Measurements from ENCODE around the gene CD300C.
"Not testable (repeated sequence)": the region's sequence is repeated elsewhere in the genome, so short reads cannot be mapped to it uniquely, and the experiment has no call there.

CD300C gene

DNA sequence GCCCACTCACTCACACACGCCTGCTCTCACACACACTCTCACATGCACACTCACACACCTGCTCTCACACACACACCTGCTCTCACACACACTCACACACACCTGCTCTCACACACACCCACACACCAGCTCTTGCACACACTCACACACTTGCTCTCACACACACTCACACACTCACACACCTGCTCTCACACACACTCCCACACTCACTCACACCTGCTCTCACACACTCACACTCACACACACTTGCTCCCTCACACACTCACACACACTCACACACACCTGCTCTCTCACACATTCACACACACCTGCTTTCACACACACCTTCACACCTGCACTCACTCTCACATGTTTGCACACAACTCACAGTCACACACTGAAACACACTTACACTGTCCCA is 17.4 kb upstream of the CD300C start:
- DNase-seq (ENCODE audit: low read depth in 2 of 2): no peak

DNA sequence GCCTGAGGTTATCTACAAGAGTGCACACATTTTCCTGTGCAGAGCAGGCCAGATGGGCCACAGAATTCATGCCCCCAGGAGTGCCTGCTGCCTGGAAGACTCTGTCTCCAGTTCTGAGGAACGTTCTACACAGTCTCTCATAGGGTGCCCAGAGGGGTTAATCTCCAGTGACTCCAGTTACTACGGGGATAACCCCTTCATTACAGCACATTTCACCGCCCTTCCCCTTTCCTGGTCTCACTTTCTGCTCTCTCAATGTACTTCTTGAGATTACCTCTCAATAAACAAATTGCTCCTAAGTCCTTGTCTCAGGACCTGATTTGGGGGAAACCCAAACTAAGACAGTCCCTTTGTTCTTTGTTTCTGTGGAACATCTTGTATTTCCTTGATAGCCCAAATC is 15.7 kb upstream of the CD300C start:
- no peak for DNase-seq (ENCODE audit: low read depth in 2 of 2)

DNA sequence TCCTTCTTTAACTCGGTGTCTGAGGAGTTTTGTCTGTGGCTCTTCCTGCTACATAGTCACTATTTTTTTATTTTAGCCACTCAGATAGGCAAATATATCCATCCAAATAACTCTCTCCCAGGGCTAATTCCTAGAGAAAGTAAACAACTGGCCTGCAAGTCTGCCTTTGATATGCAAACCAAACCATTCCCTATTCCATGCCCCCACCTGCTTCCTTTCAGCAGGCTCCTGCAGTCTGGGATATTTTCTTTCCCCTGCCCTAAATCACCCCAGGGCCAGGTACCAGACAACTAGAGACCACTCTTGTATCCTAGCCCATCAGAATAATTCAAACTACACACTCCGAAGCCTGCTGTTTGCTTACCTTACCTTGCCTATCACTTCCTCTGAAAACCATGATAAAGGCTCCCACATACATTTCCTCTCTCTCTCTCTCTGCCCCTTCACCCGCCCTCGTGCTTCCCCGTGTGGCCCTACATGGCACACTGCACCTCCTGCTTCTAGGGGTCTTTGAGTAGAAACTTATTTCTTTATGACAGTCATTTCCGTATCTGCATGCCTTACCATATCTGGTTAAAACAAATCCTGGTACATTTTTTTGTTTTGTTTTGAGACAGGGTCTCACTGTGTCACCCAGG is 13.1 kb upstream of the CD300C start:
- DNase-seq (ENCODE audit: low read depth in 2 of 2): no peak

DNA sequence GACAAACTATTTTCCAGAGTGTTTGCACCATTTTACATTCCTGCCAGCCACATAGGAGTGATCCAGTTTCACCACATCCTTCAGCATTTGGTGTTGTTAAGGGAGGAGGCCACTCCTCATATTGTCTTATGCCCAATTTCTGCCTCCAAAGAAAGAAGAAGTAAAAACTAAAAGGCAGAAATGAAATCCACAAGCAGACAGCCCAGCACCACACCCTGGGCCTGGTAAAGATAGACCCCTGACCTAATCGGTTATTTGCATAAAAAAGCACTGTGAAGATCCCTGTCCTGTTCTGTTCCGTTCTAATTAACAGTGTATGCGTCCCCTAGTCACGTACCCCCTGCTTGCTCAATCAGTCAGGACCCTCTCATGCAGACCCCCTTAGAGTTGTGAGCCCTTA is 12.5 kb upstream of the CD300C start:
- not testable (repeated sequence) for DNase-seq (ENCODE audit: low read depth in 2 of 2)

DNA sequence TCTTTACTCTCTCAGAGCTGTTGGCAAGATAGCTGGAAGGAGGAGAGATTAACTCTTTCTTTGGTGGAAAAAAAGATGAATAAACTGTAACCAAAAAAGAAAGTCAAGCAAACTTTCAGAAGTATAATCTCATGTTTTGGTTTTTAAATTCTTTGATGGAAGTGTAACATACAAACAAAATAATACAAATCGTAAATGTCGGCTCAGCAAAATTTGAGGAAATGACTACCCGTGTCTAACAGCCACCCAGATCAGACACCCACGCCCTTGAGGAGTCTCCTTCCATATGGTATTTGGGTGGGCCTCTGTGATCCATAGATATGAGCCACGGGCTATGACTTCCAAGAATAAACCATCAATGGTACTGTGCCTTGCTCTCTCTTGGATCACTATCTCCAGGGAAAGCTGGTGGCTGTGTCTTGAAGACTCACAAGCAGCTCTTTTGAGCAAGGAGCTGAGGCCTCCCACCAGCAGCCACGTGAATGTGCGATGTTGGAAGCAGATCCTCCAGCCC is 9.6 kb upstream of the CD300C start:
- no peak for DNase-seq (ENCODE audit: low read depth in 2 of 2)

DNA sequence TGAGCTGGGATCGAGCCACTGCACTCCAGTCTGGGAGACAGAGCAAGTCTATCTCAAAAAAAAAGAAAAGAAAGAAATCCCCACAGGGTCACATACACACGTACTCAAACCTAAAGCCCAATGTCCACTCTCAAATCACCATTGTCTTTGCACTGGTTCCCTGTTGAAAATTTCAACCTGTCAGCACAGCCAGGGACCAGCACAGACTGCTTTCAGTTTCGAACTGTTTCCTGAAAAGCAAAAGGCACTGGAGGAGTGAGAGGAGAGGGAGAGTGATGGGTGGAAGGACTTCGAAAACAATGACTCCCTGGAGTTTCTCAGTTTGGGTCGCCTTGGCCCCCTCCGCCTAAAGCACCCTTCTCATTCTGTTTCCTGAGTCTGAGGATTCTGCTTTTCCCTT is 9.0 kb upstream of the CD300C start:
- no peak for DNase-seq (ENCODE audit: low read depth in 2 of 2)

DNA sequence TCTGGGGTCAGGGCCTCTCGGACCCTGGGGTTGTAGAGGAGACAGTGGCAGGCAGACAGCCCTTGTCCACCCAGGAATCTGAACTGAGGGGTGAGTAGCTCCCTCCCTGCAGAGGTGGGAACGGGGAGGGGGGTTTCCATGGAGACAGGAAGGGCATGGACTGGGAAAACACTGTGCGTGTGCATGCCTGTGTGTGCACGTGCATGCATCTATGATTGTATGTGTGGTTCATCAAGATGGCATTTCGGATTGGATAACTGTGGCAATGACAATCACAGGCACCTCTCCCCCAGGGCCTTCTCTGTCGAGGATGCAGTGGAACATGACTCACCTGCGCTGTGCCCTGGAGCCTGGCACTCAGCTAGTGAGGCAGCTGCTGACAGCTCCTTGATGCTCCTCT is 6.1 kb upstream of the CD300C start:
- DNase-seq (ENCODE audit: low read depth in 2 of 2): no peak

DNA sequence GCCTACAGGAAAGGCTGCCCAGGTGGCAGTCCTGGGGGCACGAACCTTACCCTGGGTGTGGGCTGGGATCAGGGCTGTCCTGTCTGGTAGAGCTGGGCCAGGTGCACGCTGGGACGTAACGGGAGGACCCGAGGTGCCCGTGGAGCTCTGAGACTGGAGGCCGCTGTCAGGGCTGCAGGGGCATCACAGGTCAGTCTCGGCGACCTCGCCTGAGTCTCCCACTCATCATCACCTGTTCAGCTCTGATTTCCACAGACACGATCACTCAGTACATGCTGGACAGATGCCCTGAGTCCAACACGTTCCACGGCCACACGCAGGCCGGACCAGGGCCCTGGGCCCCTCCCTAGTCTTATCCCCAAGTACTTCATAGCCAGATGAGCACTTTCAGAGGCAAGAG is 4.7 kb upstream of the CD300C start:
- DNase-seq (ENCODE audit: low read depth in 2 of 2): no peak

DNA sequence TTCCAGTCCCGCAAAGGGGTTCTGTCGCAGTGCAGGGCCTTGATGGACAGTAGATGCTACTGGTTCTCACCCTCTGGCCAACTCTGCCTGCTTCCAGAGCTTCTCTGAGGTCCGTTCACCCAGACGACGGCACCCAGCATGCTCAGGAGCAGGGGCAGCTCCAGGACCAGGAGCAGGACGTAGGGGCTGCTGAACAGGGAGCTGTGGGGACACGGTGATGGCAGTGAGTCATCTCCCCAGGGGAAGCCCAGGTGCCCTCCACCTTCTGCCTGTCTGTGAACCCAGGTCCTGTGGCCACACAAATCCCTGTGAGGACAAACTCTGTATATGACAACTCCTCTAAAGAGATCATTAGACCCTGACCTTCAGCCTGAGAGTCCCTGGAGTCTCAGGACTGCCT is 3.4 kb upstream of the CD300C start:
- no peak for DNase-seq (ENCODE audit: low read depth in 2 of 2)

DNA sequence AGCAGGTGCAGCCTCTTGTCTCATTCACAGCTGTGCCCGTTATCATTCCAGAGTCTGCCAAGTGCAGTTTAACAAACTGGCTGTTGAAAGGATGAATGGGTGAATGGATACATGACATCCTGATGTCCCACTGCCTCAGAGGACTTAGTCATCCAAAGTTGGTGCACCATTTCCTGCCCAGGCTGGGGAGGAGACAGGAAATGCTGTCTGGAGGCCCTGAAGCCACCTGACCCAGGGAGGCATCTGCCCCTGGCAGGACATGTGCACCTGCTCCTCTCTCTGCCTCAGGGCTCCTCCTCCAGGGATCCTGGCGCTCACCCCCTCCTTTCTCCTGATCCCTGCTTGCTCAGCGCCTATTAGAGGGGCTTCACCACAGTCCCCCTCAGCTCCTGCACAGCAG is 1.8 kb upstream of the CD300C start:
- DNase-seq (ENCODE audit: low read depth in 2 of 2): no peak

DNA sequence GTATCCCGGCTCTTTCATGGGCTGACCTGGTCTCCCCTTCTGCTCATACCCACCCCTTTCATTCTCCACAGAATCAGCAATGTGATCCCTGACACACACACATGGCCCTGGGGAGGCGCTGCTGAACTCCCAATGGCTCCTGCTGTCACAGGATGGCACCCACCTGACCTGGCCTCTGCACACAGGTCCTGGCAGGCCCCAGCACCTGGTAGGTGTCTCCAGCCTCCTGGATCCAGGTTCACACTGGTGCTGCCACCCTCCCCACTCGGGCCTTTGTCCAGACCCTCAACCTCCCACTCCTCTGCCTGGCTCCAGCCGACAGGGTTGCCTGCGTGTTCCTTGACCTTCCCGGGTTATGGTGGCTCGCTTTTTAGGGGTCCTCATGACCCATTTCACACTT is 1.3 kb upstream of the CD300C start:
- DNase-seq (ENCODE audit: low read depth in 2 of 2): no peak

DNA sequence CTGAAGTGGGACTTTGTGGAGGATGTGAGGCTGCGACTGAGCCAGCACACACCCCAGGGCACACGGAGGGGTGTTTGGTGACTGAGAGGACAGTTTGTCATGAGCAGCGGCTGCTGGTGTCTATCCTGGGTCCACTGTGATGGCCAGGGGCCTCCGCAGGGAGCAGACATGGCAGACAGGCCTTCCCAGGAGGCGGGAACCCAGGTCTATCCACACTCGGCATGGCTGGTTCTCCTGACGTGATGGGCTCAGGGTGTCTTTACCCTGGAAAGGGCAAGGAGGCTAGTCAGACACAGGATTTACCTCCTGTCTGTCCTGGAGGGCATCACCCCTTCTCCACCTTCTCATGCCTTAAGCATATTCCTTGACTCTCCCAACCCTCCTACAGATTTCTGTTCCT is 671 bp upstream of the CD300C start:
- DNase-seq (ENCODE audit: low read depth in 2 of 2): no peak

DNA sequence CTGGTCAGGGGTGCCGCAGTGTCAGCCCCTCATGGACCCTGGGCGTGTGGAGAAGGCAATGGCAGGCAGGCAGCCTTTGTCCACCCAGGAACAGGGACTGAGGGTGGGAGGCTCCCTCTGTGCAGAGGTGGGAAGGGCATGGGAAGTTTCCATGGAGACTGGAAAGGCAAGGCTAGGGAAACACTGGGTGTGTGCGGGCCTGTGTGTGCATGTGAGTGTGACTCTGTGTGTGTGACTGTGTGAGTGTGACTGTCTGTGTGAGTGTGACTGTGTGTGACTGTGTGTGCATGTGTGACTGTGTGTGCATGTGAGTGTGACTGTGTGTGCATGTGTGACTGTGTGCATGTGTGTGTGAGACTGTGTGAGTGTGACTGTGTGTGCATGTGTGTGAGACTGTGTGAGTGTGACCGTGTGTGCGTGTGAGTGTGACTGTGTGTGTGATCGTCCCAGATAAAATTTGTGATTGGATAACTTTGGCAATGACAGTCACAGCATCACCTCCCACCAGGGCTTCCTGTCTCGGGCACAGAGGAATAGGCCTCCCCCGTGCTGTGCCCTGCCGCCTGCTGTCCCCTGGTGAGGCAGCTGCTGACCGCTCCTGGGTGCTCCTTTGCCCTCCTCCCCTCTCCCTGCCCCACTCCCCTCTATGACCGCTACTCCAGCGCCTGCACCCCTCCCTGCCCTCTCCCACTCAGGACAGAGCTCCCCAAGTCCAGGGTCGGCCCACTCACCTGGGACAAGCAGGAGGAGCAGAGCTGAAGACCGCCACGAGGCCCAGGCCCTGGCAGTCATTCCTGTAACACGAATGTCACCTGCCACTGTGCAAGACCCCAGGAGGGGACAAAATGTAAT is 698 bp downstream of the CD300C start:
- DNase-seq (ENCODE audit: low read depth in 2 of 2): no peak

DNA sequence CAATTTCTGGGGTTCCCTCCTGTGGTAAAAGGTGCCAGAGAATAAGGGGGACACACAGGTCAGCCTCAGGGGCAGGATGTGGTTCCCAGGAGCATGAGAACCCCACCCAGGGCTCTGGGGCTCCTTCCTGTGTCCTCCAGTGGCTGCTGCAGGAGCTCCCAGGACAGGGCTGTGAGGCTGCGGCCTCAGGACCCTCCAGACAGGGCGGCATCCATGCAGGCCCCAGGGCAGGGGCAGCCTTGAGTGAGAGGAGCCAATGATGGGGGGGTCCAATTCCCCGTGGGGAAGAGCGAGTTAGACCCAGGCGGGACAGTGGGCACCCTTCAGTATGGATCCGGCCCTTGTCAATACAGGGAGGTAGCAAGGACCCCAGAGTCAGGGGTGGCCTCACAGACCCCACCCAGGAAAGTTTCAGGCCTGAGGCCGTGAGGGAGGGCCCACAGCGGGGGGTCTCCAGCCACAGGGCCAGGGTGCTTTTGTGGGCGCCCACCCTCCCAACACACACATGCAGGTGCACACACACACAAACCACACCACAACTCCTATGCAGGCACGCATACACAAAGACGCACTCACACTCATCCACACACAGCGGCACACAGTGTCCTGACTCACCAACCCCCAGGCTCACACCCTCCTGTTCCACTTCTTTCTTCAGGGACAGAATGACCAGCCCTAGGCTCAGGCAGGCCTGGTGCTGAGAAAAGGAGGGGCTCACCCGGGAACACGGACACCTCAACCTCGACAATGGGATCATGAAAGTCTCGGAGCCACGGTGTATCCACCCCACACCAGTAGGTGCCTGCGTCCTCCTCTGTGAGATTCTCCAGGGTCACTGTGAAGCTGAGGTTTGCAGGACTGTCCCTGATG is 1.8 kb downstream of the CD300C start:
- no peak for DNase-seq (ENCODE audit: low read depth in 2 of 2)

DNA sequence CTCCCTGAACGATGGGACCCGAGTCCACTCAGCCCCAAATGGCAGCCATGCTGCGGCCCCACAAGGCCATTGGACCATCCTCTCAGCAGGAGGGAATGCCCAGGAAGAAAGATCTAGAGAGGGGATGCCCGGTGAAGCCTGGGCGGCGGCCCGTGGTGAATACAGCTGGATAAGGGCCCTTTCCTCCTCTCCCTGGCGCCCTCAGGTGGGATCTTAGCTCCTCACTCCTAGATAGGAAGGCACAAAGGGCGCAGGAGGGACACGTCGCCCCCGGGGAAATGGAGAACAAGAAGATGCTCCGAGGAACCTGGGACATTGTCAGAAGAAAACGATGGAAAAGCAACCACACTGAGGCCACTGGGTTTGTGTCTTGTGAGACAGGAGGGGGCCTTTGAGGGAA is 2.5 kb downstream of the CD300C start:
- no peak for DNase-seq (ENCODE audit: low read depth in 2 of 2)

DNA sequence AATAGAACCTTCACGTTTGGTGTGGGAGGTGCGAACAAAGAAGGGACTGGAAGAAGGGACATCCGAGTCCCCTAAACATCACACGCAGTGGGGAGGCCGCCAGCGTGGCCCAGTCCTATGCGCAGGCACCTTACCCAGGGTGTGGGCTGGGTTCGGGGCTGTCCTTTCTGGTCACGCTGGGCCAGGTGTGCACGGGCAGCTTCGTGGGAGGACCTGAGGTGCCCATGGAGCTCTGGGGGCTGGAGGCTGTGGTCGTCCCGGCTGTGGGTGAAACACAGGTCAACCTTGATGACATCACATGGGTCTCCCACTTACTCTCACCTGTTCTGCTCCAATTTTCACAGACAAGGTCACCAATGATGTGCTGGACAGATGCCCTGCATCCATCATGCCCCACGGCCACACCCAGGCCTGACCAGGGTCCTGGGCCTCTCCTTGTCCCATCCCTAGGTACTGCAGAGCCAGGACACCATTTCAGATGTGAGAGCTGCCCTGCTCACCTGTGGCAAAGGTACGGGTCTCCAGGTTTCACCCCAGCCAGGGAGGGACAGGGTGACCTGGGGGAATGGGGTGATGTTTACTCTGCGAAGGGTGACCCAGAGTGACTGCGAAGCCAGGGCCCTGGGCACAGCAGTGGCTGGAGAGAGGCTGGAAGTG is 3.1 kb downstream of the CD300C start:
- DNase-seq (ENCODE audit: low read depth in 2 of 2): no peak

DNA sequence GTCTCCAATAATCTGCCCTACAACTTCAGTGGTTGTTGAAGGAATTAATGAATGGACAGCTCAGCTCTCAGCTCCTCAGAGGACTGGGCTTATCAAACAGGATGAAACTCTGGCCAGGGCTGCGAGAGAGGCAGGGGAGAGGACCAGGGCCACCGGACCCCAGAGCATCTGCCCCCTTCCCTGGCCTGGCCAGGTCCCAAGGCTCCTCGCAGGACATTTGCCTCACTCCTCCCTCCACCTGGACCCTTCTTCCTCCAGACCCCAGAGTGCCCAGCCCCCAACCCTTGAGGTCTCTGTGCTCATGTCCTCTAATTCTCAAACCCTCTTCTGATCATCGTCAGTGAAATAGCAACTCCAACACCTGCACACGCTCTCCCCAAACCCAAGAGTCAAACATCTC is 3.7 kb downstream of the CD300C start:
- no peak for DNase-seq (ENCODE audit: low read depth in 2 of 2)

DNA sequence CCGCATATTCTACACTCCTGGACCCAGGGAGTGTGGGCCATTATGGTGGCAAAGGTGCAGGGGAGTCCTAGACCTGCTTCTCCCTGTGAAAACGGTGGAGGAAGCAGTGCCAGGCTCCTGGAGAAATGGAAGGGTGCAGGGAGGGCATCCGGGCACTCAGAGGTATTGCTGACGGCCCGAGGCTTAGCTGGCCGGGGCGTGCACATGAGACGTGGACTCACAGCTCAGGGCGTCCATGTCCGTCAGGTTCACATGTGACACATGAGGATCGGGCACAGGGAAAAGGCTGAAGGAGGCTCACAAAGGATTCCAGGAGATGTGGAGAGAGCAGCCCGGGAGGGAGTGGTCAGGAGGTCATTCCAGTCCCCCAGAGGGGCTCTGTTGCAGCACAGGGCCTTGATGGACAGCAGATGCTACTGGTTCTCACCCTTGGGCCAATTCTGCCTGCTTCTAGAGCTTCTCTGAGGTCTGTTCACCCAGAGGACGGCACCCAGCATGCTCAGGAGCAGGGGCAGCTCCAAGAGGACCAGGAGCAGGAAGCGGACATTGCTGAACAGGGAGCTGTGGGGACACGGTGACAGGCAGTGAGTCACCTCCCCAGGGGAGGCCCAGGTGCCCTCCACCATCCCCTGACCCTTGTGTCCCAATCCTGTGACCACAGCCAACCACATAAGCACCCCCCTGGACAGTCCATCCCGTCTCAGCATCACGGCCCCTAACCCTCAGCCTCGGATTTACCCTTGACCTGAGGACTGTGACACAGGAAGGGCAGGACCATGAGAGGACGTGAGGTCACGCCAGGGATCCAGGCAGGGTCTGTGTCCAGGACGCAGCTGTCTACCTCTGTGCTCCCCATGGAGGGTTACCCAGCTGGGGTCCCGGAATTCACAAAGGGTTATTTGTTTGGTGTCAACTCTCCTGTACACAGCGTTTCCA is 4.5 kb downstream of the CD300C start:
- DNase-seq (ENCODE audit: low read depth in 2 of 2): no peak

DNA sequence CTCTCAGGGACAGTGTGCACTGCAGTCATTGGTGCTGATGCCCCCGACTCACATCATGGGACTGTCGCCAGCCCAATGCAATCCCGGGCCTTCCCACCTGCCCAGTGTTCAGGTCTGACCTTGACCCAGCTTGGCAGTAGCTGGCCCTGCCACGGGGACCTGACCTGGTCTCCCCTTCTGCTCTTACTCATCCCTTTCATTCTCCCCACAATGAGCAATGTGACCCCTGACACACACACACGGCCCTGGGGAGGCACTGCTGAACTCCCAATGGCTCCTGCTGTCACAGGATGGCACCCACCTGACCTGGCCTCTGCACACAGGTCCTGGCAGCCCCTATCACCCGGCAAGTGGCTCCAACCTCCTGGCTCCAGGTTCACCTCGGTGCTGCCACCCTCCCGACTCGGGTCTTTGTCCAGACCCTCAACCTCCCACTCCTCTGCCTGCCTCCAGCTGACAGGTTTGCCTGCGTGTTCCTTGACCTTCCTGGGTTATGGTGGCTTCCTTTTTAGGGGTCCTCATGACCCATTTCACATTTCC is 6.6 kb downstream of the CD300C start:
- DNase-seq (ENCODE audit: low read depth in 2 of 2): no peak

DNA sequence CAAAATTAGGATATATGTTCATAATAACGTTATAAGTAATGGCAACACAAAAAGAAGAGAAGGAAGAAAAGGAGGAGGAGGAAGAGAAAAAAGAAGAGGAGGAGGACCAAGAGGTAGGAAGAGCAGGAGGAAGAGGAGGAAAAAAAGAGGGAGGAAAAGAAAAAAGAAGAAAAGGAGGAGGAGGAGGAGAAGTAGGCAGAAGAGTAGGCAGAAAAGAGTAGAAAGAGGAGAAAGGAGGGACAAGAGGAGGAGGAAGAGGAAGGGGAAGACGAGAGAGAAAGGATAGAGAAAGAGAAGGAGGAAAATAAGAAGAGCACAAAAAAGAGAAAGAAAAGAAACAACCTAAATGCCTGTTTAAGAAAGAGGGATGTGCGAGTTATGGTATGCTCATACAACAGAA is 9.0 kb downstream of the CD300C start:
- DNase-seq (ENCODE audit: low read depth in 2 of 2): no peak

DNA sequence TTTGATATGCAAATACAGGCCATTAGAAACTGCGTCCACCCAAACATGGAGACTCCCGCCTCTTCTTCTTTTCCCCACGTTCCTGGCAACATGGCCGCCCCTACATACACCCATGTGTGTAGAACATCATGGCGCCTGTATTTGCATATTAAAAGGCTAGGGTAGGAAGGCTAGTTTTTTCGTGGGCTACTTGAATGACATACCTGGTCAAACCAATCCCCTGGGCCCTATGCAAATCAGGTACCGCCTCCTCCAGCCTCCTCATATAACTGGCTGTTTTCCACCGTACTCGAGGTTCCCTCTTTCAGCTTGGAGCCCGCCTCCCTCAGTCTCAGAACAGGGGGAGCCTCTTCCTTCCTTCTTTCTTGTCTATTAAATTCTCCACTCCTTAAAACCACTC is 13.8 kb downstream of the CD300C start:
- DNase-seq (ENCODE audit: low read depth in 2 of 2): no peak
